Measurements from ENCODE around the gene CCR3.

The CCR3 gene

GRCh38 chr3:46297658-46298423 is 55.6 kb downstream of the CCR3 start:
- DNase-seq (ENCODE audit: low read depth, low spot score) = no peak

GRCh38 chr3:46298871-46299607 is 56.8 kb downstream of the CCR3 start:
- DNase-seq (ENCODE audit: low read depth, low spot score) = no peak

GRCh38 chr3:46299608-46300460 is 57.6 kb downstream of the CCR3 start:
- DNase-seq (ENCODE audit: low read depth, low spot score) = no peak

GRCh38 chr3:46300461-46300789 is 58.2 kb downstream of the CCR3 start:
- no peak for DNase-seq (ENCODE audit: low read depth, low spot score)

GRCh38 chr3:46301122-46301835 is 59.0 kb downstream of the CCR3 start:
- DNase-seq (ENCODE audit: low read depth, low spot score) = no peak

- DNase-seq (ENCODE audit: low read depth, low spot score) = no peak
These were observed 61.0 kb downstream of the CCR3 start for GRCh38 chr3:46303240-46303639.

GRCh38 chr3:46304739-46305138 is 62.5 kb downstream of the CCR3 start:
- DNase-seq (ENCODE audit: low read depth, low spot score) = no peak

- no peak for DNase-seq (ENCODE audit: low read depth, low spot score)
These were observed 70.7 kb downstream of the CCR3 start for GRCh38 chr3:46312991-46313390.

- no peak for DNase-seq (ENCODE audit: low read depth, low spot score)
These were observed 72.3 kb downstream of the CCR3 start for GRCh38 chr3:46314517-46314916.

GRCh38 chr3:46316206-46316605 is 73.9 kb downstream of the CCR3 start:
- no peak for DNase-seq (ENCODE audit: low read depth, low spot score)
